PFSK-1 (cell line): Measurements from ENCODE around the gene KAZN.

ENCODE experiments used
- FOXP2 ChIP-seq: optimal IDR thresholded peaks from 2 replicates; pipeline ENCODE3; 2011; ENCODE audit warnings: borderline replicate concordance, control low read depth, inconsistent platforms; ENCODE audit not compliant: insufficient read depth; ENCODE audit errors: extremely low read length, extremely low read depth
- POLR2AphosphoS5 ChIP-seq: IDR thresholded peaks from 2 replicates; pipeline ENCODE4 v1.6.1; 2012; ENCODE audit warnings: low read depth, mild to moderate bottlenecking, control low read depth, low read length, moderate library complexity
- REST ChIP-seq, 2 experiments: IDR thresholded peaks; 2 replicates each; pipeline versions ENCODE4 v1.6.1 to v1.8.0; 2011 to 2012; ENCODE audit warnings: low read depth in 2 of 2, low read length in 2 of 2, control low read depth in 1 of 2, inconsistent platforms in 1 of 2, mild to moderate bottlenecking in 1 of 2, moderate library complexity in 1 of 2; ENCODE audit not compliant: insufficient read depth in 1 of 2
- SIN3A ChIP-seq: IDR thresholded peaks from 2 replicates; pipeline ENCODE4 v1.6.1; 2012; ENCODE audit warnings: mild to moderate bottlenecking, low read length, moderate library complexity, borderline replicate concordance; ENCODE audit not compliant: insufficient read depth
- TAF1 ChIP-seq: IDR thresholded peaks from 2 replicates; pipeline ENCODE4 v1.6.1; 2012; ENCODE audit warnings: low read length, control low read depth, borderline replicate concordance; ENCODE audit not compliant: insufficient read depth

- TF ChIP-seq REST (IDR thresholded peaks at IDR 0.05; ENCODE audit: insufficient read depth in 1 of 2, low read depth in 2 of 2, low read length in 2 of 2) (no peak), TAF1 (no peak), SIN3A (no peak), POLR2AphosphoS5 (no peak), FOXP2 (no peak)
Measured at GRCh38 chr1:14761291-14762153, 163.0 kb downstream of the KAZN start.
